Epithelial cell of prostate (primary cell): ENCODE measurements around the gene DNAJB14.
A peak's percentile ranks its signal among the peaks of the same experiment; 100 is the strongest.

Experiments
- DNase-seq: peaks from one replicate; pipeline ENCODE4 v3.0.0-alpha.2; 2011; ENCODE audit warnings: low read depth, low spot score
- H3K27ac ChIP-seq: fragments of 450-650 bp; 2 replicates; pipeline ENCODE4 v1.5.1; 2017; ENCODE audit warnings: mild to moderate bottlenecking

DNAJB14 gene

GRCh38 chr4:99947190-99947578 lies 766 bp upstream of the DNAJB14 start:
- peak overlapping the region; percentile 95 for H3K27ac ChIP-seq
- DNase-seq: no peak

GRCh38 chr4:99945718-99946355 lies 581 bp downstream of the DNAJB14 start:
- no peak for DNase-seq
- H3K27ac ChIP-seq: peak overlapping the region; percentile 95

- no peak overlapping the region for H3K27ac ChIP-seq
- DNase-seq: no peak
Observed at GRCh38 chr4:99943904-99944437, 2.4 kb downstream of the DNAJB14 start.

- no peak overlapping the region for H3K27ac ChIP-seq
- DNase-seq: no peak
Observed at GRCh38 chr4:99938243-99938753, 8.1 kb downstream of the DNAJB14 start.

GRCh38 chr4:99934891-99935290 lies 11.5 kb downstream of the DNAJB14 start:
- no peak for DNase-seq

GRCh38 chr4:99927566-99927965 lies 18.9 kb downstream of the DNAJB14 start:
- H3K27ac ChIP-seq: no peak overlapping the region
- no peak for DNase-seq

More at GRCh38 chr4:99934891-99935290, 11.5 kb downstream of the DNAJB14 start:
- no peak overlapping the region for H3K27ac ChIP-seq

GRCh38 chr4:99921174-99921573 lies 25.2 kb downstream of the DNAJB14 start:
- no peak for DNase-seq
- no peak overlapping the region for H3K27ac ChIP-seq

- no peak overlapping the region for H3K27ac ChIP-seq
- no peak for DNase-seq
Observed at GRCh38 chr4:99918656-99919055, 27.8 kb downstream of the DNAJB14 start.

GRCh38 chr4:99917575-99917974 lies 28.8 kb downstream of the DNAJB14 start:
- DNase-seq: no peak
- H3K27ac ChIP-seq: no peak overlapping the region

- H3K27ac ChIP-seq: no peak overlapping the region
- DNase-seq: no peak
Observed at GRCh38 chr4:99915449-99915848, 31.0 kb downstream of the DNAJB14 start.

- DNase-seq: no peak
Observed at GRCh38 chr4:99894998-99895397, 51.4 kb downstream of the DNAJB14 start.

GRCh38 chr4:99894161-99894997 lies 52.0 kb downstream of the DNAJB14 start, which contains the start of gene LAMTOR3:
Gene LAMTOR3 (minus strand): TSS chr4:99894427. CDS start chr4:99893963, 464 bp downstream.
- peak within 1 kb of the TSS; percentile 76 for H3K27ac ChIP-seq
- DNase-seq: peak; percentile 70

More at GRCh38 chr4:99894998-99895397, 51.4 kb downstream of the DNAJB14 start:
- H3K27ac ChIP-seq: peak overlapping the region; percentile 76

- peak overlapping the region; percentile 76 for H3K27ac ChIP-seq
- no peak for DNase-seq
Observed at GRCh38 chr4:99893839-99894160, 52.6 kb downstream of the DNAJB14 start.

- DNase-seq: no peak
- H3K27ac ChIP-seq: peak overlapping the region; percentile 76
Observed at GRCh38 chr4:99893029-99893428, 53.4 kb downstream of the DNAJB14 start.

- DNase-seq: no peak
- peak overlapping the region; percentile 14 for H3K27ac ChIP-seq
Observed at GRCh38 chr4:99891351-99891750, 55.1 kb downstream of the DNAJB14 start.

- no peak for DNase-seq
- H3K27ac ChIP-seq: no peak overlapping the region
Observed at GRCh38 chr4:99887837-99888236, 58.6 kb downstream of the DNAJB14 start.

- H3K27ac ChIP-seq: no peak overlapping the region
- DNase-seq: no peak
Observed at GRCh38 chr4:99886146-99886545, 60.3 kb downstream of the DNAJB14 start.

GRCh38 chr4:99885687-99886086 lies 60.7 kb downstream of the DNAJB14 start:
- H3K27ac ChIP-seq: no peak overlapping the region
- DNase-seq: no peak

GRCh38 chr4:99885063-99885664 lies 61.3 kb downstream of the DNAJB14 start:
- DNase-seq: no peak
- no peak overlapping the region for H3K27ac ChIP-seq

- DNase-seq: no peak
- peak overlapping the region; percentile 33 for H3K27ac ChIP-seq
Observed at GRCh38 chr4:99879458-99879857, 67.0 kb downstream of the DNAJB14 start.

- DNase-seq: no peak
- peak overlapping the region; percentile 33 for H3K27ac ChIP-seq
Observed at GRCh38 chr4:99878604-99879003, 67.8 kb downstream of the DNAJB14 start.
